GM12878 (cell line): ENCODE measurements around the gene NEMP2. TPM values are rescaled to one million over a fixed set of nuclear protein-coding genes. Genes with fewer than 3 reads are reported as not detected.

Experiments
- ATAC-seq: fragments of 200-7000 bp; cut with Tn5 transposase; 3 replicates; pipeline ENCODE4 v1.9.1; 2020; ENCODE audit warnings: mild to moderate bottlenecking, moderate library complexity
- BruUV-seq: library from RNA; stranded (reverse); fragments of 400-500 nt; replicated peaks from 2 replicates; lab custom pipeline; 2021; lab: Mats Ljungman, UMichigan
- CTCF ChIA-PET: fragments of 300-600 bp; sonication (Branson Sonifier 250); formaldehyde crosslinking; extraction: SDS; loops from one replicate; lab custom pipeline; 2021; ENCODE audit warnings: inconsistent platforms; lab: Yijun Ruan, JAX
- POLR2A ChIA-PET: fragments of 350-600 bp; formaldehyde crosslinking; extraction: SDS; loops from one replicate; lab custom pipeline; 2021; ENCODE audit warnings: inconsistent platforms; lab: Charles Lee
- RAD21 ChIA-PET: fragments of 300-600 bp; sonication (Branson Sonifier 250); formaldehyde crosslinking; loops from one replicate; lab custom pipeline; 2023; ENCODE audit warnings: antibody characterized with exemption; ENCODE audit not compliant: unreplicated experiment; lab: Charles Lee
- SMC1A ChIA-PET: fragments of 300-600 bp; sonication (Branson Sonifier 250); formaldehyde crosslinking; loops from one replicate; lab custom pipeline; 2023; ENCODE audit not compliant: unreplicated experiment, uncharacterized antibody; lab: Charles Lee
- DNase-seq: peaks from one replicate; pipeline ENCODE4 v3.0.0-alpha.2; 2011; ENCODE audit warnings: low read depth, low spot score
- FAIRE-seq: peaks from 3 replicates; lab custom pipeline; 2011; peaks lifted over from hg19 to GRCh38; lab: Jason Lieb, UNC
- H2AFZ ChIP-seq: 2 replicates; pipeline ENCODE4 v1.6.0; 2011; ENCODE audit warnings: low read depth, low read length, control low read depth; ENCODE audit not compliant: control insufficient read depth
- H3K27ac ChIP-seq: 2 replicates; pipeline ENCODE4 v1.5.1; 2011; ENCODE audit warnings: control low read depth; ENCODE audit not compliant: control insufficient read depth, insufficient read depth
- H3K27me3 ChIP-seq, 2 experiments: replicated peaks in 1 of 2; 2 replicates each; pipeline versions ENCODE4 v1.6.0 to v1.6.1; 2011; ENCODE audit warnings: low read length in 1 of 2; ENCODE audit not compliant: control insufficient read depth in 2 of 2, insufficient read depth in 2 of 2
- H3K36me3 ChIP-seq, 2 experiments: 2 replicates each; pipeline ENCODE4 v1.5.1; 2011; ENCODE audit warnings: low read length in 1 of 2; ENCODE audit not compliant: control insufficient read depth in 2 of 2, insufficient read depth in 2 of 2
- H3K4me1 ChIP-seq: 2 replicates; pipeline ENCODE4 v1.6.1; 2011; ENCODE audit warnings: mild to moderate bottlenecking, low read length, moderate library complexity, mixed read lengths; ENCODE audit not compliant: control insufficient read depth, insufficient read depth
- H3K4me2 ChIP-seq: 2 replicates; pipeline ENCODE4 v1.6.0; 2011; ENCODE audit warnings: control low read depth; ENCODE audit not compliant: control insufficient read depth, insufficient read depth
- H3K4me3 ChIP-seq: fragments of 200-600 bp; sonication (generic); 2 replicates; pipeline ENCODE4 v1.5.1; 2016
- H3K79me2 ChIP-seq: 2 replicates; pipeline ENCODE4 v1.6.0; 2011; ENCODE audit warnings: low read length; ENCODE audit not compliant: control insufficient read depth, insufficient read depth
- H3K9ac ChIP-seq: 2 replicates; pipeline ENCODE4 v1.8.0; 2011; ENCODE audit warnings: low read length, control low read depth, mixed read lengths; ENCODE audit not compliant: control insufficient read depth, insufficient read depth
- H3K9me3 ChIP-seq: replicated peaks from 3 replicates; pipeline ENCODE4 v1.5.1; 2011; ENCODE audit warnings: mild to moderate bottlenecking, low read length; ENCODE audit not compliant: control insufficient read depth, insufficient read depth
- H4K20me1 ChIP-seq: 2 replicates; pipeline ENCODE4 v1.6.0; 2011; ENCODE audit not compliant: control insufficient read depth, insufficient read depth
- BACH1 ChIP-seq: fragments of 450-650 bp; IDR thresholded peaks from 2 replicates; pipeline ENCODE4 v1.6.1; 2017; ENCODE audit warnings: mild to moderate bottlenecking, borderline replicate concordance
- JUNB ChIP-seq: IDR thresholded peaks from 2 replicates; pipeline ENCODE4 v1.6.1; 2016; ENCODE audit warnings: antibody characterized with exemption, mild to moderate bottlenecking
- MEF2B ChIP-seq: fragments of 450-650 bp; IDR thresholded peaks from 2 replicates; pipeline ENCODE4 v1.6.1; 2018; ENCODE audit warnings: mild to moderate bottlenecking, moderate library complexity; ENCODE audit not compliant: partially characterized antibody, poor library complexity, severe bottlenecking
- NFYB ChIP-seq: IDR thresholded peaks from 2 replicates; pipeline ENCODE4 v1.6.1; 2011; ENCODE audit warnings: low read depth, mild to moderate bottlenecking, low read length, improper control_type of control experiment, moderate library complexity; ENCODE audit not compliant: insufficient read depth
- RAD21 ChIP-seq: IDR thresholded peaks from 2 replicates; pipeline ENCODE4 v1.6.1; 2011; ENCODE audit warnings: mild to moderate bottlenecking, low read depth, low read length, moderate library complexity; ENCODE audit not compliant: insufficient read depth
- RAD51 ChIP-seq: fragments of 450-650 bp; IDR thresholded peaks from 2 replicates; pipeline ENCODE4 v1.6.1; 2016; ENCODE audit warnings: moderate library complexity, mild to moderate bottlenecking, inconsistent platforms
- RBBP5 ChIP-seq: fragments of 200-600 bp; sonication (generic); conservative IDR thresholded peaks from 2 replicates; pipeline ENCODE4 v1.6.1; 2016
- SMC3 ChIP-seq: IDR thresholded peaks from 2 replicates; pipeline ENCODE4 v1.6.1; 2011; ENCODE audit warnings: low read length, improper control_type of control experiment, borderline replicate concordance
- SPI1 ChIP-seq: IDR thresholded peaks from 2 replicates; pipeline ENCODE4 v1.6.1; 2011; ENCODE audit warnings: low read depth, mild to moderate bottlenecking, low read length, moderate library complexity, borderline replicate concordance; ENCODE audit not compliant: insufficient read depth
- SREBF2 ChIP-seq: IDR thresholded peaks from 2 replicates; pipeline ENCODE4 v1.6.1; 2012; ENCODE audit warnings: mild to moderate bottlenecking, low read length
- SRF ChIP-seq, 2 experiments: IDR thresholded peaks; 2 replicates each; pipeline ENCODE4 v1.6.1; 2011; ENCODE audit warnings: low read depth in 2 of 2, low read length in 2 of 2, mild to moderate bottlenecking in 1 of 2, moderate library complexity in 1 of 2
- TAF1 ChIP-seq: IDR thresholded peaks from 2 replicates; pipeline ENCODE4 v1.6.1; 2011; ENCODE audit warnings: mild to moderate bottlenecking, low read depth, low read length, borderline replicate concordance
- TCF12 ChIP-seq: IDR thresholded peaks from 2 replicates; pipeline ENCODE4 v1.6.1; 2011; ENCODE audit warnings: low read depth, mild to moderate bottlenecking, low read length
- TCF3 ChIP-seq: IDR thresholded peaks from 2 replicates; pipeline ENCODE4 v1.6.1; 2012; ENCODE audit warnings: low read depth, mild to moderate bottlenecking, low read length, borderline replicate concordance; ENCODE audit not compliant: insufficient read depth
- USF2 ChIP-seq: IDR thresholded peaks from 2 replicates; pipeline ENCODE4 v1.6.1; 2011; ENCODE audit warnings: low read depth, low read length, improper control_type of control experiment, borderline replicate concordance
- ZNF622 ChIP-seq: fragments of 450-650 bp; IDR thresholded peaks from 2 replicates; pipeline ENCODE4 v1.6.1; 2017; ENCODE audit warnings: mild to moderate bottlenecking, inconsistent platforms
- WGBS: methylation state at CpG from one replicate; pipeline ENCODE4 v1.1.6; 2016; ENCODE audit warnings: low lambda C conversion rate; ENCODE audit not compliant: insufficient replicate concordance, insufficient coverage; ENCODE audit errors: missing lambda C conversion rate; 5-methylcytosine and 5-hydroxymethylcytosine counted together
- in situ Hi-C: fragments of 300-500 bp; cut with MboI; formaldehyde crosslinking; loops from 9 replicates; pipeline ENCODE4 v1.14.3; 2018; ENCODE audit warnings: mixed read lengths
- intact Hi-C: fragments of 100-400 bp; cut with micrococcal nuclease; formaldehyde crosslinking; loops from one replicate; pipeline ENCODE4 v1.14.2; 2022; ENCODE audit not compliant: unreplicated experiment
- polyA plus RNA-seq, 11 experiments: library from polyadenylated mRNA; depleted of rRNA in 4 of 11; unstranded in 6 of 11; stranded (reverse) in 5 of 11; fragments of >200 nt; fragmentation: Nextera tagmentation in 4 of 11; fragmentation: Illumina TruSeq in 1 of 11; extraction: Ambion mirVana in 4 of 11; extraction: Trizol in 1 of 11; gene quantifications; 1 replicate in 1 of 11; 2 replicates in 10 of 11; pipeline versions ENCODE4 v1.2.1 to v1.2.3, GENCODE V29; 2011 to 2016; ENCODE audit warnings: inconsistent platforms in 2 of 11, missing spikeins in 2 of 11, low read depth in 1 of 11
- total RNA-seq, 4 experiments: library from RNA; depleted of rRNA in 3 of 4; stranded (reverse); fragments of >200 nt in 3 of 4; fragmentation: Illumina TruSeq in 1 of 4; extraction: Trizol in 1 of 4; gene quantifications; 2 replicates each; pipeline versions ENCODE4 v1.2.1 to v1.2.3, GENCODE V29; 2013 to 2021

NEMP2 gene
- total and polyA plus RNA-seq, 10 of the 15 experiments (the other 5 are each of a cell fraction or from before 2014, with no cell fraction given) = 2.3 to 14.0 (median 8.1) TPM

GRCh38 chr2:190563646-190564045, 29.1 kb upstream of the NEMP2 start:
- H3K79me2 ChIP-seq = no peaks in the 10 kb centered on the region
- H3K36me3 ChIP-seq = no peaks in the 10 kb centered on the region
- no peak overlapping the region for H3K4me2 ChIP-seq
- POLR2A ChIA-PET = interaction anchor here (1.0 to 2.8 kb wide), 3 partner anchors 8 to 20 kb away, joined by 3 to 10 read pairs (median 4); no protein-coding TSS in a partner anchor
- CTCF ChIA-PET = no interaction called here
- BruUV-seq = no TSS peak
- no peak overlapping the region for H3K27ac ChIP-seq
- ATAC-seq (no peak), DNase-seq (no peak)
- RAD21 ChIA-PET = interaction anchor here (0.8 to 1.2 kb wide), 2 partner anchors 10 to 141 kb away, joined by 3 read pairs; no protein-coding TSS in a partner anchor
- no peaks in the 10 kb centered on the region for H4K20me1 ChIP-seq
- intact Hi-C loops (no loop called here), in situ Hi-C loops (no loop called here)
- 100% methylated on average over 2 of the region's 2 CpGs for WGBS
- no peak for TF ChIP-seq TCF12
- TF ChIP-seq RAD51 = no peak
- peak; percentile 2 for TF ChIP-seq MEF2B
- no peak for TF ChIP-seq RBBP5
- TF ChIP-seq, all 136 proteins: peak for 1
- Histone ChIP-seq H3K9ac (no peak overlapping the region), H3K4me3 (no peak overlapping the region), H2AFZ (no peak overlapping the region), H3K27me3 (no peaks in the 10 kb centered on the region), H3K4me1 (peaks cover 2% of the 10 kb centered on the region; the same call in 1 of the 2 replicates), H3K9me3 (peaks cover 3% of the 10 kb centered on the region)
- FAIRE-seq = no peak
- SMC1A ChIA-PET = interaction anchor here (0.7 to 4.1 kb wide), 7 partner anchors 11 to 382 kb away, joined by 3 to 38 read pairs (median 5); no protein-coding TSS in a partner anchor

- POLR2A ChIA-PET = interaction anchor here (0.7 to 2.8 kb wide), 5 partner anchors 9 to 65 kb away, joined by 3 to 10 read pairs (median 3); no protein-coding TSS in a partner anchor
- no peak for DNase-seq
- Histone ChIP-seq H3K4me3 (no peak overlapping the region), H3K9ac (no peak overlapping the region), H3K36me3 (no peaks in the 10 kb centered on the region), H3K9me3 (peaks cover 2% of the 10 kb centered on the region), H3K4me1 (peaks cover 2% of the 10 kb centered on the region; the same call in 1 of the 2 replicates), H3K4me2 (no peak overlapping the region), H3K27ac (no peak overlapping the region), H4K20me1 (no peaks in the 10 kb centered on the region), H3K79me2 (no peaks in the 10 kb centered on the region), H3K27me3 (no peaks in the 10 kb centered on the region), H2AFZ (no peak overlapping the region)
- intact Hi-C loops = no loop called here
- SMC1A ChIA-PET = interaction anchor here (0.7 to 4.1 kb wide), 15 partner anchors 9 to 134 kb away, joined by 3 to 38 read pairs (median 6); no protein-coding TSS in a partner anchor
- no peak for FAIRE-seq
- ATAC-seq = peak; percentile 71
- CTCF ChIA-PET = interaction anchor here (0.6 to 2.3 kb wide), 5 partner anchors 10 to 218 kb away, joined by 3 to 15 read pairs (median 3); no protein-coding TSS in a partner anchor
- in situ Hi-C loops = no loop called here
- BruUV-seq = no TSS peak
- RAD21 ChIA-PET = interaction anchor here (1.2 to 2.2 kb wide), 6 partner anchors 10 to 148 kb away, joined by 3 to 14 read pairs (median 6); no protein-coding TSS in a partner anchor
- WGBS = 49% methylated on average over 8 of the region's 8 CpGs
- TF ChIP-seq SMC3 (no peak), RAD21 (no peak), SPI1 (no peak), SREBF2 (no peak), TCF3 (0 out of 2 replicates have a peak, but pooled peaks have one; percentile 51), SRF (IDR thresholded peaks at IDR 0.05; ENCODE audit: low read depth in 2 of 2, low read length in 2 of 2) (no peak), USF2 (no peak), JUNB (no peak; the same call in 1 of the 2 replicates), NFYB (no peak), TAF1 (no peak), ZNF622 (no peak), BACH1 (no peak; the same call in 1 of the 2 replicates)
These were observed 28.6 kb upstream of the NEMP2 start for GRCh38 chr2:190563109-190563508.
